ENCODE measurements around the gene IGIP.

Gene IGIP

DNA sequence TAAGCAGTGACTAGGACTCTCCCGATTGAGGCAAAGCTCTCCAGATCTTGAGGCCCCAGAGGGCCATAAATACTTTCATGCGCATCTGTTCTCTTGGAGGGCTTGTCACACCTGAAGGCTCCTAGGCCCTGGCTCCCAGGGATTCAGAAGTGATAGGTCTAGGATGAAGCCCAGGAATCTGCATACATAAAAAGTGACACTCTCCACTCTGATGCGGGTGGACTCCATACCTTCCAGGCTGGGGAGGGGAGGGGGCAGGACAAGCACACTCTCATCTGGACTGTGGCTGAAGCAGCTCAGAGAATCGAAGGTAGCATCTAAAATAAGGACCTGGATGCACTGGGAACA, 40.2 kb downstream of the IGIP start:
- DNase-seq (ENCODE audit: low read depth in 1 of 2, low spot score in 1 of 2): no peak
- TF ChIP-seq CTCF (IDR thresholded peaks at IDR 0.05; ENCODE audit: insufficient read depth, low read length) (no peak), SPI1 (IDR thresholded peaks at IDR 0.05; ENCODE audit: borderline replicate concordance, low read depth) (no peak), GABPA (IDR thresholded peaks at IDR 0.05; ENCODE audit: low read depth) (no peak), POLR2AphosphoS5 (IDR thresholded peaks at IDR 0.05; ENCODE audit: low read depth) (no peak), REST (IDR thresholded peaks at IDR 0.05; ENCODE audit: insufficient replicate concordance, low read depth) (no peak)
- Histone ChIP-seq H3K27ac (replicated peaks) (no peak overlapping the region), H3K4me3 (replicated peaks; ENCODE audit: insufficient read depth, low read length) (no peak overlapping the region), H3K27me3 (ENCODE audit: insufficient read depth, poor library complexity, severe bottlenecking) (no peaks in the 10 kb centered on the region)

- no peaks in the 10 kb centered on the region for H3K27me3 ChIP-seq (ENCODE audit: insufficient read depth, poor library complexity, severe bottlenecking)
- no peak overlapping the region for H3K4me3 ChIP-seq (replicated peaks; ENCODE audit: insufficient read depth, low read length)
- no peak for TF ChIP-seq GABPA (IDR thresholded peaks at IDR 0.05; ENCODE audit: low read depth)
- no peak for DNase-seq (ENCODE audit: low read depth in 1 of 2, low spot score in 1 of 2)
- no peak overlapping the region for H3K27ac ChIP-seq (replicated peaks)
Measured at GRCh38 chr5:140166911-140167310, 41.2 kb downstream of the IGIP start.

DNA sequence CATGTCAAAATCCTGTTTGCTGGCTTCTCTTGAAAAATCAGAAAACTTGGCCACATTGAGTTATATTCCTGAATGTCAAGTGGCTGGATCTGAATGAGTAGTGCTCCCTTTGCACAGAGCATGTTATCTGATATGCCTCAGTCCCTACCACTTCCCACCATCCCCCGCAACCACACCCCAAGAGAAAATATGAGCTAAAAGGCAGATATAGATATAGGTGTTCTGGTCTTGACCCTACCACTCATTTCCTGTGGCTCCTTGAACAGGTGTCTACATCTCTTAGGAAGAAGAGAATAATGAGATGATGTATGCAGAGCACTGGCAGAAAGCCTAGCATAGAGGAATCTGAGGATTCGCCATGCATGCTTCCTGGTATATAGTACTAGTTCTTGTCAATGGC, 42.6 kb downstream of the IGIP start:
- no peak for DNase-seq (ENCODE audit: low read depth in 1 of 2, low spot score in 1 of 2)
- TF ChIP-seq REST (IDR thresholded peaks at IDR 0.05; ENCODE audit: insufficient replicate concordance, low read depth) (no peak), CTCF (IDR thresholded peaks at IDR 0.05; ENCODE audit: insufficient read depth, low read length) (no peak)
- Histone ChIP-seq H3K27ac (replicated peaks) (no peak overlapping the region), H3K4me3 (replicated peaks; ENCODE audit: insufficient read depth, low read length) (no peak overlapping the region), H3K27me3 (ENCODE audit: insufficient read depth, poor library complexity, severe bottlenecking) (no peaks in the 10 kb centered on the region)

DNA sequence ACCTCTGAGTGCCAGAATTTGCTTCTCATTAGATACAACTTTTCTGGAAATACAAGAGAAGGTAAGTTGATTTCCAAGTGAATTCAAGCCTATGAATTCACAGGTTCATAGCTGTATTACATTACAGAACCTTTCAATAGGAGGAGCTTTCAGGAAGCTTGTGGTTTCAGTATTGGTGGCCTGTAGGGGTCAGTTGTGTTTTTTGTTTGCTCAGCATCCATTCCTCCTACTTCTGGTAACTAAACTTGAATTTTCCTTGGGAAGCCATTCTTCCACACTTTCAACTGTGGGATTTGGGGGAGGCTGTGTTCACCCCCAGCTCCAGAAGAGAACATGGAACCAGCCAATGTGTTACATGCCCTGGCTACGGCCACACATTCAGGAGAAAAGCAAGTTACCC, 43.7 kb downstream of the IGIP start:
- no peak for DNase-seq (ENCODE audit: low read depth in 1 of 2, low spot score in 1 of 2)

More for the DNA sequence above, 43.7 kb downstream of the IGIP start:
- no peaks in the 10 kb centered on the region for H3K27me3 ChIP-seq (ENCODE audit: insufficient read depth, poor library complexity, severe bottlenecking)
- TF ChIP-seq REST (IDR thresholded peaks at IDR 0.05; ENCODE audit: insufficient replicate concordance, low read depth) (no peak), POLR2AphosphoS5 (IDR thresholded peaks at IDR 0.05; ENCODE audit: low read depth) (no peak), GABPA (IDR thresholded peaks at IDR 0.05; ENCODE audit: low read depth) (no peak), SPI1 (IDR thresholded peaks at IDR 0.05; ENCODE audit: borderline replicate concordance, low read depth) (no peak), CTCF (IDR thresholded peaks at IDR 0.05; ENCODE audit: insufficient read depth, low read length) (no peak)
- no peak overlapping the region for H3K27ac ChIP-seq (replicated peaks)
- H3K4me3 ChIP-seq (replicated peaks; ENCODE audit: insufficient read depth, low read length): no peak overlapping the region
